RCC 7860 (cell line): Measurements from ENCODE around the gene AKAP8L.

Source experiments
- DNase-seq: peaks from one replicate; pipeline ENCODE4 v3.0.0-alpha.2; 2015; ENCODE audit warnings: low spot score
- FAIRE-seq: peaks from 2 replicates; lab custom pipeline; 2012; peaks lifted over from hg19 to GRCh38; lab: Jason Lieb, UNC

Gene AKAP8L

GRCh38 chr19:15394426-15394825 is 24.4 kb downstream of the AKAP8L start:
- FAIRE-seq (no peak), DNase-seq (no peak)

- no peak for DNase-seq
- no peak for FAIRE-seq
These were observed 24.8 kb downstream of the AKAP8L start for GRCh38 chr19:15393963-15394362.

GRCh38 chr19:15390814-15391213 is 28.0 kb downstream of the AKAP8L start:
- FAIRE-seq (no peak), DNase-seq (no peak)

DNA sequence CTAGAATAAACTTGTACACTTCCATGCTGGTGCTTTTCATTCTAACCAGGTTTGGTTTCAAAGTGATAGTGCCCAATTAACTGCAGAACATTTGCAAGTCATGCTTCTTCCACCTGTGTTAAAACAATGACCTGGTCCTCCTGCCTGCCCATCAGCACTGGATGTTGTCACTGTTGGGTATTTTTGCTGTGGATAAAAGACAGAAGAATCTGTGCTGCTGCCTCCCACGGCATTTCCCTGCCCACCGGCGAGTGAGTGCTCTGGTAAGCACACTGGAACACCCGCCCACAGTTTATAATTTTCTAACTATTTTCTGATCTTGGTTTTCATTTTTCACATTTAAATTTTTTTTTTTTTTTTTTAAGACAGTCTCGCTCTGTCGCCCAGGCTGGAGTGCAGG is 36.9 kb downstream of the AKAP8L start:
- no peak for FAIRE-seq
- DNase-seq: no peak

- DNase-seq: no peak
- FAIRE-seq: no peak
These were observed 37.4 kb downstream of the AKAP8L start for GRCh38 chr19:15381429-15381828.

GRCh38 chr19:15379999-15380647 is 38.7 kb downstream of the AKAP8L start:
- FAIRE-seq (no peak), DNase-seq (peak; percentile 36)

GRCh38 chr19:15379083-15379998 is 39.4 kb downstream of the AKAP8L start, which contains the start of gene AKAP8:
AKAP8 (minus strand) TSS chr19:15379787; CDS start chr19:15379731, 56 bp downstream.
- DNase-seq (peak; percentile 96), FAIRE-seq (no peak)

DNA sequence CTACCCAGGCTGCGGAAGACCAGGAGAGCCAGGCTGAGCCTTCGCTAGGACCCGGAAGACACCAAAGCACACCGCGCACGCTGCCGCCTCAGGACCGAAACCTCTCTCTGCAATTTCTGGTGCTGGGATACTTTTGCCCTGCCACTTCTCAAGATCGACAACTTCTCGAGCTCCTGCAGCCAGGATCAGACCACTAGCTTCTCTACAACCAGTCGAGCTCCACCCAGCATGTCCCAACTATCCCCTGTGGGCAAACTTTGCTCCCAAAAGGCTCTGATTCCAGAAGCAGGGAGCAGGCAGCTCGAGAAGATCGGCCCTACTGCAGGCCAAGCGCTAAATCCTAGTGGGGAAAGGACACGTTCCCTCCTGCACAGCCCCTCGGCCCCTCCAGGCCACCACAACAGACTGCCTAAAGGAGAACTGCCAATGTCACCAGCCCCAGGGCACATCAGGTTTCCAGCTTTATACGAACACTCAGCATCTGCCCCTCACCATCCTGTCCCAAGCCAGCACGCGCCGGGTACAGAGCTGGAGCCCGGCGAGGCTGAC is 40.2 kb downstream of the AKAP8L start:
- no peak for FAIRE-seq
- DNase-seq: peak; percentile 39

- no peak for FAIRE-seq
These were observed 43.9 kb downstream of the AKAP8L start for GRCh38 chr19:15374796-15375440.

DNA sequence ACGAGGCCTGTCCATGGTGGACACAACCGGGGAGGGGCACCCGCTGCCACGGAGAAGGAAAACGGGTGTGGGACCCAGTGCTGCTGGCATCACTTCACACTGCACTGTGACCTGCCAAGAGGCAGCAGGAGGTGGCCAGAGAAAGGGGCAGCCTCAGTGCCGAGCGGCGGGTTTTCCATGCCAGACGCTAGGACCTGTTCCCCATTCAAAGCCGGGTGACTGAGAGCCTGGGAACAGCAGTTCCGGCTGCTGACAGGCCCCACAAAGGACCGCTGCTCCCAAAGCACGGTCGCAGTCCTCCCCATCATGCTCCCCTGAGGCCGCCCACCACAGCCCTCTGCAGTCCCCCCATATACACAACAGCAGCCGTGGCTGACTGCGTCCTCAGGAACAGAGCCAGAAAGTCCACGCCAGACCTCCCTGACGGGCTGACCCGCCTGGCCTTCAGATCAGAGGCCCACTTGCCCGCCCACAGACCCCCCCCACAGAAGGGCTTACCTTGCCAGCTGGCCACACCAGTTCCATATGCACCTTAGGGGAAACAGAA is 44.6 kb downstream of the AKAP8L start:
- FAIRE-seq: no peak
- DNase-seq: no peak

More at GRCh38 chr19:15374796-15375440, 43.9 kb downstream of the AKAP8L start:
- no peak for DNase-seq

GRCh38 chr19:15373644-15374043 is 45.1 kb downstream of the AKAP8L start:
- no peak for DNase-seq
- no peak for FAIRE-seq

DNA sequence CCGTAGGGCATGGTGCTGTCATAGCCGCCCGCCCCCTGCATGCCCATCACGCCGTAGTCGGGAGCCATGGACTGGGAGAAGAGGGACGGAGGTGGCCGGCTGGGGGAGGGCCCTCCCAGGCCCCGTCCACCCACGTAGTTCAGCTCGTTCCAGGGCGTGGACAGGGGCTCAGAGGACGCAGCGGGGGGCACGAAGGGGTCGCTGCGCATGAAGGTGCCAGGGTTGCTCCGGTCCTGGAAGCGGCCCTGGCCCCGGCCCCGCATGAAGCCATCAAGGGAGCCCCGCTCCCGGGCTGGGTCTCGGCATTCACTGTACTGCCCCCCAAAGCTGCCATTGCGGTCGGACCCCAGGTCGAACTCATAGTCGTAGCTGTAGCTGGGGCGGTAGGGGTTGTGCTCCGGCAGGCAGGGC is 45.9 kb downstream of the AKAP8L start:
- no peak for FAIRE-seq
- DNase-seq: no peak

DNA sequence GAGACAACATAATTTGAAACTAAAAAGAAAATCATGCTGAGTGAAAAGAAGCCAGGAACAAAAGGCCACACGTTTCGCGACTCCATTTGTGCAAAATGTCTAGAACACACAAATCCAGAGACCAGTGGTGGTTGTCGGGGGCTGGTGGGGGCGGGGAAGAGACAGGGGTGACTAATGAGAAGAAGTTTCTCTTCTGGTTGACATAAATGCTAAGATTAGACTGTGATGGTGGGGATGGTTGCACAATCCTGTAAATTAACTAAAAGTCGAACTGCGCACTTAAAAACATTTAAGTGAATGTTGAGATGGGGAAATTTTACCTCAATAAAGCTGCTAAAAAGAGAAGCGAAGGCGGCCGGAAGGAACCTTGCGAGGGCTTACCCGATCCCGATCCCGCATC is 46.3 kb downstream of the AKAP8L start:
- no peak for FAIRE-seq

DNA sequence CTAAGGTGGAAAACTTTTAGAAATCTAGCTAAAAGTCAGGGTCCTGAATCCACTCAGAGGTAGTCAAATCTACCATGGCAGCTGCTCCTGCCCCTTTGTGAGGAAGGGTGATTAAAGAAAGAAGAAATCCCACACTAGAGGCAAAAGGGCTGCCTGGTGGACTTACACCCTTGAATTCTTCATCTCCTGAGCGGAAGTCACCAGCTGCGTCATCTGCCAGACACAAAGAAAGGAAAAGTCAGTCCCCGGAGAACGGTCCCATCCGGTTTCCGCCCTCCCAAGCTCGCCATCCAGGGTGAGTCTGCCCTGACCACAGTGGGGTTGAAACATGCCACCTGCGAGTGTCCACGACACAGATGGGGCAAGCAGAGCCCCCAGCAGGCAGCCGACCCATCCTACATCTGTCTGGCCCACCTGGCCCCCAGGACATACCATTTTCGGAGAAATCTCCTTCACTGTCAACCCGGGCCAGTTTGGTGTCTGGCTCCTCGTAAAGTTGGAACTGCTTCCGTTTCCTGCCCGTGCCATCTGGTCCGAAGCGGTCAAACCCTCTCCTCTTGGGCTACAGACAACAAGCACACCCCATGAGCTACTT is 46.9 kb downstream of the AKAP8L start:
- no peak for FAIRE-seq

More for the DNA sequence above, 46.3 kb downstream of the AKAP8L start:
- DNase-seq: no peak

DNA sequence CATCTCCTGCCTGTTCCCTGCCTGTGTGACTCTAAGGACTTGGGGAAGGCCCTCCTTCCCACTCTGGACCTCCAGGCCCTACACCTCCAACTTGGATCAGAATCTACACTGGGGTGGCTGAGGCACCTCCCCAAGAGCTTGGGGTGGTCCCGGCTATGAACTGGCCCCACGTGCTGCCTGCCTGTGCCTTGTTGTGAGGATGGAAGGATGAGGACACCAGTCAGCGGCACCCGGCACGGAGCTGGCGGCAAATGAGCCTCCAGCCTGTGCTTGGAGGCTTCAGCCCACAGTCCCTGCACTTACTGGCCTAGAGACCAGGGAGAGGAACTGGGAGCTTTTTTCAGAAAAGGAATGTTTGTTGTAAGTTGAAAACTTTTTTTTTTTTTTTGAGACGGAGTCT is 47.7 kb downstream of the AKAP8L start:
- DNase-seq: no peak
- FAIRE-seq: no peak

More for the DNA sequence above, 46.9 kb downstream of the AKAP8L start:
- no peak for DNase-seq

GRCh38 chr19:15369594-15369891 is 49.2 kb downstream of the AKAP8L start:
- FAIRE-seq (no peak), DNase-seq (no peak)

DNA sequence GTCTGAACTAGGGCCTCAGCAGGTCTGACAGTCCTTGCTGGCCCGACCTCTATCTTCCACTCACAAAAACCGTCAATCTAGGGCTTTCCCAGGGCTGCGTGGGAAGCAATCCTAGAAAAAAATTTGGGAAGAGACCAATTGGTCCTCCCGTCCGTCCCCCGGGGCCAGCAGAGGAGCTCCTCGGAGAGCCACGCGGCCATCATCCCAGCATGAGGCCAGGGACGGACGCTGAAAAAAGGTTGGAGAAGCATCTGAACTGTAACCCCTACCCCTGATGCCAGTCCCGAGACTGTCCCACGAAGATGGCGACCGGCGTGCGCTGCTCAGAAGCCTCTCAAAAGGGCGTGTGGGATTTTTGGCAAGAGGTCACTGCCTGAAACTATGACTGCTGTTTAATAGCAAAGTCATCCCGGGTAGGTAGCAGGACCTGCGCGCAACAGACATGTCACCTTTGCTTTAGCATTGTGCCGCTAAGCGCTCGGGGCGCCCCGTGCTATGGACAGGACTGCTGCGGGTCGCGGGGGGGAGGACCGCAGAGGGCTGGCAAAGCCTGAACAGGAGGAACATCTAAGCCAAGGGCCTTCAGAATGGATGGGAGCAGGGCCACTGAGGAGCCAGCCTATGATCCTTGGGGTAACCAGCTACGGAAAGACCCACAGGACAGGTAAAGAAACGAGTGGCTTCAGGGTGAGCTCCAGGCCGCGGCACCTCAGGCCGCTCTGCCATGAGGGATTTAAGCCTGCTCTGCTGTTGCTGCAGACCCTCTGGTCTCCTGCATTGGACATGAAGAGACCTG is 49.8 kb downstream of the AKAP8L start:
- no peak for DNase-seq
- no peak for FAIRE-seq

DNA sequence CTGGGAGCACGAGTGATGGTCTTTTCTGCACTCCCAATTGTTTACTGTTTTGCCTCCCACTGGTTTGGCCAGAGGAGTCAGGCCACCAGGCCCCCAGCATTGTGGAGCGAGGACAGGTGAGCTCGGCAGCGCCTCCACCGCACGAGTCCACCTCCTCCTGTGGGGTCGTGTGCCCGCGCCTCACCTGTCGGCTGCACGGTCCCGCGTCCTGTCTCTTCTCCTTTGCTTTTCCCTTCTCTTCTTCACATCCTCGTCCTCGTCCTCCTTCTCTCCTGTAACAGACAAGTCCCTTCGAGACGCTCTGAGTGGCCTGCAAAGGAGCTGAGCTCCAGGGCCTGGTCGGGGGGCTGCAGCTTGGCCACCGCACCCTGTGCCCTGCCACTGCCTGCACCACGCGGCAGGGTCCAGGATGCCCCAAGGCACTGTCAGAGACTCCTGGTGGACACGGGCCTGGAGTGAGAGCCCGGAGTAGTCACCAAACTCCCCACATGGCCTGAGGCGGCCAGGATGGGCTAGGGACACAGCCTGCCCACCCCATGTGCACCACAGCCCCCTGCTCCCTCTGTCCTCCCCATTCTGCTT is 50.6 kb downstream of the AKAP8L start:
- no peak for DNase-seq
- no peak for FAIRE-seq

DNA sequence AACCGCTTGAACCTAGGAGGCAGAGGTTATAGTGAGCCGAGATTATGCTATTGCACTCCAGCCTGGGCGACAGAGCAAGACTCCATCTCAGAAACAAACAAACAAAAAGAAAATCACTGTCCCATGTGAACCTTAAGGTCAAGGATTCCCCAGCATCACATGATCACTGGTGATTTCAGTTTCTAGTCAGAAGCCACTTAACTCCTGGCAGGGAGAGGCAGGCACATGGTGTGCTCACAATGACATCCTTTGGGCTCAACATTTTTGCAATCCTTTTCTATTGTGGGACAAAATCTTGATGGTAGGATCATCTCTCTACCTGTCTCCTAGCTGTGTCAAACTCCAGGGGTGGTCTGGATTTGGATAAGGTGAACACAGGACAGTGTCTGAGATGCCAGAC is 51.3 kb downstream of the AKAP8L start:
- FAIRE-seq (no peak), DNase-seq (no peak)

DNA sequence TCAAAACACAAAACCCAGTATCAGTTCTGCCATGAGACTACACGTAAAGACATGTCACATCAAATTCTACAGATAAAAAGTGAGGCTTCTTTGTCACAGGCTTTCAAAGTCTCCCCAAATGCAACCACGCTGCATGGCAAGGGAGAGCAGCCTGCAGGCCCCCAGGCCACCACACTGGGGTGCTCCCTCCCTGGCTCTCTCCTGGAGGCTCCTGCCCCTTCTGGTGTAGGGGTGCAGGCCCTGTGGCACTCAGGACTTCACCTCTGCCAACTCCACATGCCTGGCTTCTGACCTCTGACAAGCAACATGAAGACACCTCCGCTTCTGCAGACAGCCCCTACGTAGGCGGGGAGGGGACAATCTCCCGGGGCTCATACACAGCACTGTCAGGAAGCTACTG is 53.5 kb downstream of the AKAP8L start:
- DNase-seq: no peak
- no peak for FAIRE-seq
